Tibial artery (tissue), 4 donors: ENCODE measurements around the gene MNAT1.
"Not testable (repeated sequence)": the region's sequence is repeated elsewhere in the genome, so short reads cannot be mapped to it uniquely, and the experiment has no call there.

Experiments
- DNase-seq, 2 donors: peaks; one replicate each; pipeline ENCODE4 v3.0.0-alpha.2; 2019
- H3K27ac ChIP-seq, 2 donors: fragments of 200-600 bp; sonication (generic) in 1 of 2; 1 replicate in 1 of 2; 2 replicates in 1 of 2; pipeline ENCODE4 v1.5.1; 2018 to 2019; ENCODE audit warnings: mild to moderate bottlenecking in 1 of 2
- H3K27me3 ChIP-seq, 2 donors: fragments of 200-600 bp; sonication (generic) in 1 of 2; one replicate each; pipeline versions ENCODE4 v1.5.1 to v1.6.0; 2016 to 2019
- H3K36me3 ChIP-seq, 3 donors: fragments of 200-600 bp; sonication (generic) in 2 of 3; one replicate each; pipeline ENCODE4 v1.5.1; 2016 to 2019; ENCODE audit warnings: mild to moderate bottlenecking in 2 of 3
- H3K4me1 ChIP-seq, 4 donors: fragments of 200-600 bp; sonication (generic) in 2 of 4; 1 replicate in 3 of 4; 2 replicates in 1 of 4; pipeline ENCODE4 v1.5.1; 2016 to 2019
- H3K4me3 ChIP-seq, 2 donors: fragments of 200-600 bp; sonication (generic) in 1 of 2; 1 replicate in 1 of 2; 2 replicates in 1 of 2; pipeline ENCODE4 v1.5.1; 2018 to 2019; ENCODE audit warnings: mild to moderate bottlenecking in 2 of 2
- H3K9me3 ChIP-seq, 3 donors: fragments of 200-600 bp; sonication (generic) in 1 of 3; one replicate each; pipeline ENCODE4 v1.5.1; 2016 to 2019
- intact Hi-C: fragments of 100-400 bp; cut with DNase I; formaldehyde crosslinking; loops from one replicate; pipeline ENCODE4 v1.15.0; 2023; ENCODE audit warnings: low total_unique reads
- TF ChIP-seq, protein P1 (sequence below), 2 experiments: fragments of 200-600 bp in 1 of 2; fragments of 450-650 bp in 1 of 2; IDR thresholded peaks; one replicate each; pipeline ENCODE4 v1.5.1; 2017 to 2019; ENCODE audit warnings: antibody characterized with exemption in 2 of 2, mild to moderate bottlenecking in 1 of 2, moderate library complexity in 1 of 2

The MNAT1 gene

GRCh38 chr14:60777856-60778578, 43.5 kb downstream of the MNAT1 start:
- Histone ChIP-seq H3K4me3 (no peak overlapping the region), H3K4me1 (peaks cover 0 to 31% (median 8%) of the 10 kb centered on the region in 4 donors), H3K9me3 (no peaks in the 10 kb centered on the region), H3K27ac (peak overlapping the region; percentile 36 to 56), H3K36me3 (no peaks in the 10 kb centered on the region), H3K27me3 (no peaks in the 10 kb centered on the region)
- TF ChIP-seq, protein P1, sequence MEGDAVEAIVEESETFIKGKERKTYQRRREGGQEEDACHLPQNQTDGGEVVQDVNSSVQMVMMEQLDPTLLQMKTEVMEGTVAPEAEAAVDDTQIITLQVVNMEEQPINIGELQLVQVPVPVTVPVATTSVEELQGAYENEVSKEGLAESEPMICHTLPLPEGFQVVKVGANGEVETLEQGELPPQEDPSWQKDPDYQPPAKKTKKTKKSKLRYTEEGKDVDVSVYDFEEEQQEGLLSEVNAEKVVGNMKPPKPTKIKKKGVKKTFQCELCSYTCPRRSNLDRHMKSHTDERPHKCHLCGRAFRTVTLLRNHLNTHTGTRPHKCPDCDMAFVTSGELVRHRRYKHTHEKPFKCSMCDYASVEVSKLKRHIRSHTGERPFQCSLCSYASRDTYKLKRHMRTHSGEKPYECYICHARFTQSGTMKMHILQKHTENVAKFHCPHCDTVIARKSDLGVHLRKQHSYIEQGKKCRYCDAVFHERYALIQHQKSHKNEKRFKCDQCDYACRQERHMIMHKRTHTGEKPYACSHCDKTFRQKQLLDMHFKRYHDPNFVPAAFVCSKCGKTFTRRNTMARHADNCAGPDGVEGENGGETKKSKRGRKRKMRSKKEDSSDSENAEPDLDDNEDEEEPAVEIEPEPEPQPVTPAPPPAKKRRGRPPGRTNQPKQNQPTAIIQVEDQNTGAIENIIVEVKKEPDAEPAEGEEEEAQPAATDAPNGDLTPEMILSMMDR (IDR thresholded peaks at IDR 0.05) = no peak
- no peak for DNase-seq
- intact Hi-C loops = no loop called here

- H3K27me3 ChIP-seq, H3K4me3 ChIP-seq, DNase-seq, H3K9me3 ChIP-seq, H3K27ac ChIP-seq, intact Hi-C loops, H3K36me3 ChIP-seq: not testable (repeated sequence)
- H3K4me1 ChIP-seq = peaks cover 0 to 24% (median 6%) of the 10 kb centered on the region in 4 donors
Observed at GRCh38 chr14:60779745-60780514, 45.4 kb downstream of the MNAT1 start.

GRCh38 chr14:60780558-60780957, 46.0 kb downstream of the MNAT1 start:
- H3K4me3 ChIP-seq, intact Hi-C loops: not testable (repeated sequence)

DNA sequence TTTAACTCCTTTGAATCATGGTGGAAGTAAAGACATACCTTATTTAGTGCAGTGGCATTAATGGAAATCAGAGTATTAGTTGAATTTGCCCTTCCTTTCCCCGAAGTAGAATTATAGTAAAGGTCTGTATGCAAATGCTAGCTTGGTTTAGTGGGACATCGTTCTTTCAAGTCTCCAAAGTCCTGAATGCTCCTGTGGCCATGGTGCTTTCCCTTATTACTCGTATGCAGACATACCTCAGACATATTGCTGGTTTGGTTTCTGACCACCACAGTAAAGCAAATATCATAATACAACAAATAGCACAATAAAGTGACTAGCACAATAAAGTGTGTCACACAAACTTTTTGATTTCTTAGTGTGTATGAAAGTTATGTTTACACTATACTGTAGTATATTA, 52.3 kb downstream of the MNAT1 start:
- TF ChIP-seq, protein P1 (IDR thresholded peaks at IDR 0.05) = no peak
- DNase-seq = no peak
- Histone ChIP-seq H3K27ac (no peak overlapping the region), H3K9me3 (no peaks in the 10 kb centered on the region), H3K4me3 (no peak overlapping the region), H3K4me1 (peaks cover 0 to 17% (median 0%) of the 10 kb centered on the region in 4 donors), H3K27me3 (no peaks in the 10 kb centered on the region), H3K36me3 (peaks cover 0 to 7% (median 0%) of the 10 kb centered on the region in 3 donors)
- intact Hi-C loops = no loop called here

More at GRCh38 chr14:60780558-60780957, 46.0 kb downstream of the MNAT1 start:
- H3K9me3 ChIP-seq, H3K36me3 ChIP-seq, H3K27ac ChIP-seq, H3K27me3 ChIP-seq, DNase-seq: not testable (repeated sequence)
- peaks cover 0 to 18% (median 6%) of the 10 kb centered on the region in 4 donors for H3K4me1 ChIP-seq

DNA sequence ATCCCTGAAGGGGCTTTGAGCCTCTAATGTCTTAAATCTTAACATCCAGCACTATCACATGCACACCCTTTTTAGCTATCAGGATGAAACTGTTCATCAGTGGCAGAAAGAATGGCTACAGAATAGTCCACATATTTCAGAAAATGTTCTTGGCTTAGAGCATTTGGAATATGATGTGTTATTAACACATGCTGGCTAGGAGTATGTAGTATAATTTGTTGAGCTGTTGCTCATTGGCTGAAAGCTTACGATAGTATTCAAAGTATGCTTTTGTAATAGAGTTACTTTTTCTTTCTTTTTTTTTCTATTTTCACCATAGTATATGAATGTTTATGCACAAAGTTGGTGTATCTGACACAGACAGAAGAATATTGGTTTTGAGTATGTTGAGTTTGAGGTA, 55.1 kb downstream of the MNAT1 start:
- no peaks in the 10 kb centered on the region for H3K27me3 ChIP-seq
- peaks cover 0 to 11% (median 0%) of the 10 kb centered on the region in 3 donors for H3K36me3 ChIP-seq
- no peak overlapping the region for H3K4me3 ChIP-seq
- H3K9me3 ChIP-seq = no peaks in the 10 kb centered on the region
- TF ChIP-seq, protein P1 (IDR thresholded peaks at IDR 0.05) = no peak
- intact Hi-C loops = no loop called here
- H3K4me1 ChIP-seq = peaks cover 0 to 17% (median 0%) of the 10 kb centered on the region in 4 donors
- no peak overlapping the region for H3K27ac ChIP-seq
- no peak for DNase-seq

GRCh38 chr14:60790850-60791249, 56.3 kb downstream of the MNAT1 start:
- Histone ChIP-seq H3K4me3 (no peak overlapping the region), H3K9me3 (no peaks in the 10 kb centered on the region), H3K36me3 (peaks cover 0 to 11% (median 0%) of the 10 kb centered on the region in 3 donors), H3K27me3 (no peaks in the 10 kb centered on the region), H3K4me1 (peaks cover 0 to 17% (median 0%) of the 10 kb centered on the region in 4 donors), H3K27ac (no peak overlapping the region)
- TF ChIP-seq, protein P1 (IDR thresholded peaks at IDR 0.05) = no peak
- intact Hi-C loops = no loop called here
- no peak for DNase-seq
